Measurements from ENCODE around the gene OMG. TPM values are rescaled to one million over a fixed set of nuclear protein-coding genes. Genes with fewer than 3 reads are reported as not detected.

Gene OMG
- total RNA-seq, 3 donors from 2014 or later (not counting 1 experiment from before 2014, with no cell fraction given), result 0.96 to 2.8 (median 1.3) TPM

DNA sequence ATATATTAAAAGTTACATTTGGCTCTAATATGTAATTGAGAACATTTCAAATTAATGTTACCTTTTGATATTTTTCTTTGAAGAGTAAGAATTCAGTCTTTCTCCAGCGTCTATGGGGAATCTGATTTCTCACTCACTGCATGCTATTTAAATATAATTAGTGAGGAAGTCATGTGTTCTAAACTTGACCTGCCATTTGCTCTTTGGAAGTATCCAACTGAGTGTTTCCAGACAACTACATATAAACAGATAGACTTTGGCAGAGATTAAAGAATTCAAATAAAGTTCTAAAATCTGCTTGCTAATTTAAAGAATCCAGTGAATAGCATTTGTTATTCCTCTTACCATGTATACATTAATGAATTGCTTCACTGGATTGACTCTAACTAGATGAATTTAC is 23.5 kb downstream of the OMG start:
- Mint-ChIP-seq H3K27ac (no peak overlapping the region), H3K9me3 (no peaks in the 10 kb centered on the region), H3K4me3 (no peak overlapping the region), H3K4me1 (peaks cover 0 to 5% of the 10 kb centered on the region in 2 donors), H3K36me3 (peaks cover 6% of the 10 kb centered on the region), H3K27me3 (ENCODE audit: low read depth in 2 of 2) (no peaks in the 10 kb centered on the region)
- H3K4me1 ChIP-seq (ENCODE audit: control insufficient read depth, insufficient read depth, low read length), result no peaks in the 10 kb centered on the region
- WGBS (ENCODE audit: insufficient coverage), result no CpG with 5 or more reads among the region's 1 CpG
- DNase-seq (no peak), ATAC-seq (no peak)
- no peaks in the 10 kb centered on the region for H3K9me3 ChIP-seq (ENCODE audit: control insufficient read depth, insufficient read depth, low read length)
- intact Hi-C loops (cut with micrococcal nuclease), result no loop called here
- peaks cover 18% of the 10 kb centered on the region for H3K36me3 ChIP-seq (ENCODE audit: control insufficient read depth, insufficient read depth, low read length)
- no peak overlapping the region for H3K4me3 ChIP-seq (ENCODE audit: low read length)
- no peak for TF ChIP-seq CTCF (IDR thresholded peaks at IDR 0.05)
- H3K27ac ChIP-seq (ENCODE audit: low read length), result no peak overlapping the region
- no peaks in the 10 kb centered on the region for H3K27me3 ChIP-seq (ENCODE audit: control insufficient read depth, insufficient read depth, low read length)

DNA sequence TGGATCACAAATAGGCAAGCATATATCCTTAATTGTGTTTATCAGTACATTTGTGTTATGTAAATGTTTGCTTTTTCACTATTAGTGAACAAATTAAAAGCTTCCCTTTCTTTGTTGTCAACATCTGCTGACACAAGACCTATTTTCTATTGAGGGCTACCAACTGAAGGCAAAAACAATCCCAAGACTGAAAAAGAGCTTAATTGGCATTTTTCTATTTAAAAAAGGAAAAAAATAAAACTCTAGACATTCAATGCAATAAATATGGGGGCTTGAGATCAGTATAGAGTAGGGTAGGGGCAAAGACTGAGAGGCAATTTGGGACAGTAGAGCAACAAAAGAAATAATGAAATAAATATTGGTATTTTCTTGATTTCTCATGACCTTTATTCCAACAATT is 24.2 kb downstream of the OMG start:
- intact Hi-C loops (cut with micrococcal nuclease), result no loop called here
- no peak for DNase-seq
- H3K9me3 ChIP-seq (ENCODE audit: control insufficient read depth, insufficient read depth, low read length), result no peaks in the 10 kb centered on the region
- H3K27ac Mint-ChIP-seq, result no peak overlapping the region
- peaks cover 18% of the 10 kb centered on the region for H3K36me3 ChIP-seq (ENCODE audit: control insufficient read depth, insufficient read depth, low read length)
- no peaks in the 10 kb centered on the region for H3K27me3 ChIP-seq (ENCODE audit: control insufficient read depth, insufficient read depth, low read length)
- no peaks in the 10 kb centered on the region for H3K4me1 ChIP-seq (ENCODE audit: control insufficient read depth, insufficient read depth, low read length)
- no peak overlapping the region for H3K27ac ChIP-seq (ENCODE audit: low read length)
- H3K9me3 Mint-ChIP-seq, result no peaks in the 10 kb centered on the region
- peaks cover 0 to 5% of the 10 kb centered on the region in 2 donors for H3K4me1 Mint-ChIP-seq
- H3K36me3 Mint-ChIP-seq, result peaks cover 6% of the 10 kb centered on the region
- TF ChIP-seq CTCF (IDR thresholded peaks at IDR 0.05), result no peak
- no peaks in the 10 kb centered on the region for H3K27me3 Mint-ChIP-seq (ENCODE audit: low read depth in 2 of 2)
- no peak overlapping the region for H3K4me3 ChIP-seq (ENCODE audit: low read length)
- no peak overlapping the region for H3K4me3 Mint-ChIP-seq
- ATAC-seq, result no peak

DNA sequence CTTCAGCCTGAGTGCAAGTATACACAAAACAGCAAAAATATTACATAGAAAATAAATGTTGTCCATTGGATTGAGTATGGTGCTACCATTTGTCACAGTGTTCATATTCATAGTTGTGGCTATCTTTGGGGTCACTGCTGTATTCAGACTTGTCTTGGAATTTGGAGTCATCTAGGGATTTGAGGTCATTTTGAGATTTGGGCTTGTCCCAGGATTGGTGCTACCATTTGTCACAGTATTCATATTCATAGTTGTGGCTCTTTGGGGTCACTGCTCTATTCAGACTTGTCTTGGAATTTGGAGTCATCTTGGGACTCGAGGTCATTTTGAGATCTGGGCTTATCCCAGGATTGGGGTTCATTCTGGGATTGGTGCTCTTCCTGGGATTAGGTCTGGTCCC is 24.8 kb downstream of the OMG start:
- DNase-seq, result no peak

More for the DNA sequence above, 24.8 kb downstream of the OMG start:
- Histone ChIP-seq H3K27me3 (ENCODE audit: control insufficient read depth, insufficient read depth, low read length) (no peaks in the 10 kb centered on the region), H3K4me3 (ENCODE audit: low read length) (no peak overlapping the region), H3K27ac (ENCODE audit: low read length) (no peak overlapping the region), H3K9me3 (ENCODE audit: control insufficient read depth, insufficient read depth, low read length) (no peaks in the 10 kb centered on the region), H3K4me1 (ENCODE audit: control insufficient read depth, insufficient read depth, low read length) (no peaks in the 10 kb centered on the region), H3K36me3 (ENCODE audit: control insufficient read depth, insufficient read depth, low read length) (peaks cover 22% of the 10 kb centered on the region)
- ATAC-seq, result no peak
- Mint-ChIP-seq H3K4me3 (no peak overlapping the region), H3K9me3 (no peaks in the 10 kb centered on the region), H3K36me3 (peaks cover 6% of the 10 kb centered on the region), H3K27ac (no peak overlapping the region), H3K4me1 (peaks cover 0 to 5% of the 10 kb centered on the region in 2 donors), H3K27me3 (ENCODE audit: low read depth in 2 of 2) (no peaks in the 10 kb centered on the region)
- 94% methylated on average over 1 of the region's 1 CpG for WGBS (ENCODE audit: insufficient coverage)
- TF ChIP-seq CTCF (IDR thresholded peaks at IDR 0.05), result no peak
- intact Hi-C loops (cut with micrococcal nuclease), result no loop called here
